HepG2 (cell line): ENCODE results near the gene CLDN9. TPM values are rescaled to one million over a fixed set of nuclear protein-coding genes. Genes with fewer than 3 reads are reported as not detected.

ENCODE experiments used
- ATAC-seq: fragments of 200-7000 bp; cut with Tn5 transposase; 3 replicates; pipeline ENCODE4 v1.9.1; 2020; ENCODE audit warnings: mild to moderate bottlenecking, moderate library complexity
- BruUV-seq: library from RNA; stranded (reverse); fragments of 400-500 nt; replicated peaks from 2 replicates; lab custom pipeline; 2021; lab: Mats Ljungman, UMichigan
- CTCF ChIA-PET: fragments of 300-600 bp; formaldehyde crosslinking; extraction: SDS; loops from one replicate; lab custom pipeline; 2021; ENCODE audit warnings: low total read pairs, inconsistent platforms, low intra/inter-chr PET ratio; lab: Yijun Ruan, JAX
- POLR2A ChIA-PET: fragments of 350-600 bp; sonication (Branson Sonifier 250); formaldehyde crosslinking; loops from one replicate; lab custom pipeline; 2020; ENCODE audit warnings: antibody characterized with exemption, inconsistent platforms; lab: Yijun Ruan, JAX
- DNase-seq: peaks from one replicate; pipeline ENCODE4 v3.0.0-alpha.2; 2015; ENCODE audit warnings: low spot score
- FAIRE-seq: peaks from 3 replicates; lab custom pipeline; 2011; peaks lifted over from hg19 to GRCh38; lab: Jason Lieb, UNC
- H2AFZ ChIP-seq: one replicate; pipeline ENCODE4 v1.6.1; 2011; ENCODE audit warnings: low read length, inconsistent platforms
- H3K27ac ChIP-seq: fragments of 300-600 bp; 3 replicates; pipeline ENCODE4 v1.8.0; 2011; ENCODE audit warnings: mixed run types, mild to moderate bottlenecking, mixed read lengths, low read length, inconsistent platforms; ENCODE audit not compliant: insufficient read depth; ENCODE audit errors: extremely low read length
- H3K27me3 ChIP-seq, 2 experiments: fragments of 200-600 bp in 1 of 2; 2 replicates in 1 of 2; 3 replicates in 1 of 2; pipeline versions ENCODE4 v1.6.0 to v1.8.0; 2011; ENCODE audit warnings: low read length in 2 of 2, mild to moderate bottlenecking in 2 of 2, moderate library complexity in 2 of 2, inconsistent platforms in 1 of 2; ENCODE audit not compliant: insufficient read depth in 2 of 2, control insufficient read depth in 1 of 2
- H3K36me3 ChIP-seq, 2 experiments: fragments of 200-600 bp in 1 of 2; replicated peaks in 1 of 2; 2 replicates in 1 of 2; 3 replicates in 1 of 2; pipeline versions ENCODE4 v1.5.1 to v1.8.0; 2011; ENCODE audit warnings: low read length in 2 of 2, inconsistent platforms in 1 of 2; ENCODE audit not compliant: insufficient read depth in 2 of 2, control insufficient read depth in 1 of 2
- H3K4me1 ChIP-seq: 2 replicates; pipeline ENCODE4 v1.5.1; 2012; ENCODE audit warnings: low read length, inconsistent platforms; ENCODE audit not compliant: insufficient read depth
- H3K4me2 ChIP-seq: 2 replicates; pipeline ENCODE4 v1.6.0; 2011; ENCODE audit warnings: low read depth, low read length, inconsistent platforms
- H3K4me3 ChIP-seq, 3 experiments: fragments of 200-600 bp in 1 of 3; sonication (generic), shearing (Covaris generic) in 1 of 3; replicated peaks in 1 of 3; 2 replicates each; pipeline ENCODE4 v1.5.1; 2011 to 2016; ENCODE audit warnings: low read length in 3 of 3, inconsistent platforms in 2 of 3, low read depth in 2 of 3, mild to moderate bottlenecking in 2 of 3, control low read depth in 1 of 3, mixed read lengths in 1 of 3; ENCODE audit not compliant: insufficient read depth in 1 of 3
- H3K79me2 ChIP-seq: one replicate; pipeline ENCODE4 v1.6.1; 2011; ENCODE audit warnings: low read length, inconsistent platforms; ENCODE audit not compliant: insufficient read depth
- H3K9ac ChIP-seq: 2 replicates; pipeline ENCODE4 v1.6.0; 2011; ENCODE audit warnings: mild to moderate bottlenecking, low read depth, low read length, inconsistent platforms; ENCODE audit not compliant: insufficient read depth
- H3K9me3 ChIP-seq: 2 replicates; pipeline ENCODE4 v1.5.1; 2012; ENCODE audit warnings: mild to moderate bottlenecking, low read length
- H4K20me1 ChIP-seq: 2 replicates; pipeline ENCODE4 v1.6.0; 2011; ENCODE audit warnings: inconsistent platforms, mild to moderate bottlenecking, low read length, moderate library complexity; ENCODE audit not compliant: insufficient read depth
- SNAI1 ChIP-seq: sonication (generic); formaldehyde crosslinking; IDR thresholded peaks from 2 replicates; pipeline ENCODE4 v1.5.0; 2020; ENCODE audit warnings: mild to moderate bottlenecking, missing genetic modification reagents, borderline replicate concordance
- STAG1 ChIP-seq: sonication (generic); formaldehyde crosslinking; IDR thresholded peaks from 2 replicates; pipeline ENCODE4 v1.4.0; 2020; ENCODE audit warnings: missing genetic modification reagents
- ZNF768 ChIP-seq: sonication (generic); formaldehyde crosslinking; IDR thresholded peaks from 2 replicates; pipeline ENCODE4 v1.4.0; 2020; ENCODE audit warnings: missing genetic modification reagents
- WGBS: methylation state at CpG from one replicate; pipeline ENCODE4 v1.1.6; 2017; ENCODE audit warnings: low lambda C conversion rate; 5-methylcytosine and 5-hydroxymethylcytosine counted together
- in situ Hi-C: cut with HindIII; loops from 2 replicates; pipeline ENCODE4 v1.10.0; 2017; ENCODE audit warnings: low pct_unique_long_range_greater_than_20kb; ENCODE audit not compliant: extremely low pct_ligation_motif_present
- intact Hi-C: fragments of 100-400 bp; cut with micrococcal nuclease; formaldehyde crosslinking; loops from one replicate; pipeline ENCODE4 v1.10.0; 2022; ENCODE audit not compliant: unreplicated experiment
- polyA plus RNA-seq, 8 experiments: library from polyadenylated mRNA; depleted of rRNA in 3 of 8; stranded (reverse) in 7 of 8; unstranded in 1 of 8; fragments of >200 nt; fragmentation: Illumina TruSeq in 4 of 8; extraction: Trizol in 4 of 8; gene quantifications; 2 replicates each; pipeline versions ENCODE4 v1.2.1 to v1.2.3, GENCODE V29; 2011 to 2016; ENCODE audit warnings: low read depth in 4 of 8, missing spikeins in 1 of 8, mixed read lengths in 1 of 8; ENCODE audit not compliant: insufficient read depth in 1 of 8
- total RNA-seq, 5 experiments: library from RNA; depleted of rRNA; stranded (reverse); fragments of >200 nt; fragmentation: Illumina TruSeq; extraction: Trizol; gene quantifications; 2 replicates each; pipeline ENCODE4 v1.2.3, GENCODE V29; 2016; ENCODE audit warnings: low read depth in 1 of 5
- TF ChIP-seq, protein P1 (sequence below): sonication (generic); formaldehyde crosslinking; IDR thresholded peaks from 2 replicates; pipeline ENCODE4 v1.5.0; 2020; ENCODE audit warnings: mild to moderate bottlenecking, missing genetic modification reagents, moderate library complexity
- TF ChIP-seq, protein P2 (sequence below): sonication (generic); formaldehyde crosslinking; IDR thresholded peaks from 2 replicates; pipeline ENCODE4 v1.4.0; 2020; ENCODE audit warnings: missing genetic modification reagents, borderline replicate concordance
- TF ChIP-seq, protein P3 (sequence below), 2 experiments: sonication (generic) in 1 of 2; formaldehyde crosslinking in 1 of 2; IDR thresholded peaks; 2 replicates each; pipeline versions ENCODE4 v1.5.1 to v1.6.1; 2011 to 2020; ENCODE audit warnings: borderline replicate concordance in 1 of 2, low read depth in 1 of 2, low read length in 1 of 2, mild to moderate bottlenecking in 1 of 2, missing genetic modification reagents in 1 of 2, moderate library complexity in 1 of 2

The CLDN9 gene
- total and polyA plus RNA-seq, 2 of the 13 experiments (the other 11 are each of a cell fraction or from before 2014, with no cell fraction given): 0.15 to 0.26 TPM

DNA sequence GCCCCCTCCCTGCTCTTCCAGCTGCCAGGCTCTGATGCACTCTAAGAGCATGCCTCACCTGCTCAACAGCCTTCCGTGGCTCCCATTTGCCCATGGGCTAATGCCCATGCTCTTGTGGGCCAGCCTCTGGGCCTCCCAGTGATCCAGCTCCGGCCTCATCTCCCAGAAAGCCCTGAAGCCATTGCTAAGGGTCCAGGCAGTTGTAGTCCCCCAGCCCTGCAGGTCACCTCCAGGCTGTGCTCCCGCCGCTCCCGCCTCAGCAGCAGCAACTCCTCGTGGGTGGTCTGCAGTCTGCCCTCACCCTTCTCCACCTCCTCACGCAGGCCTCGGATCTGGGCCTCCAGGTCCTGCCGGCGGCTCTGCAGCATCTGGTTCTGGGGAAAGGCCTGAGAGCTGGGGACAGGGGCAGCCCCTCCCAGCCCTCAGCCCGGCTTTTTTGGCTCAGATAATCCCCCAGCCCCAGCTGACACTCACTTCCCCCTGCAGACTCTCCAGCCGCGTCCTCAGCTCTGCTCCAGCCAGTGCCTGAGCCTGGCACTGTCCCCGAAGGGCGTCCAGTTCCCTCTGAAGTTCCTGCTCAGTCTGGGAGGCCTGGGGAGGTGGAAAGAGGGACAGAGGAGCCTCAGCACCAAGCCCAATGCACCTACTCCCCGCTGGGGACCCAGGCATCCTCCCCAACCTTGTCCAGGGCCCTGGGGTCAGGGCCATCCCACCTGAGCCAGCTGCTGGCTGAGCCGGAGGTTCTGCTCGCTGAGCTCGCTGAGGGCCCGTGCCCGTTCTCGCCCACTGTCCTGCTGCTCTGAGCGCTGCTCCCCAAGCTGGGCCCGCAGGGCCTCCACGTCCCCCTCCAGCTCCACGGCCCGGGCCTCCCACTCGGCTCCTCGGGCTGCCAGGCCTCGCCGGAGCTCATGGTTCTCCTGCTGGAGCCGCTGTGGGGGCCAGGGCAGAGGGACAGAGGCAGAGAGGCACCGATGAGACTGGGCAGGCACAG, 17.8 kb downstream of the CLDN9 start:
- POLR2A ChIA-PET: interaction anchor here (0.9 to 18.8 kb wide), 4 partner anchors 9 to 57 kb away, joined by 3 to 750 read pairs (median 21); partner anchors contain the start of genes CLDN9, HCFC1R1, THOC6 and TNFRSF12A
- H3K27ac ChIP-seq: no peak overlapping the region
- H3K9me3 ChIP-seq: no peaks in the 10 kb centered on the region
- ATAC-seq (peak; percentile 6), FAIRE-seq (no peak), DNase-seq (no peak)
- 33% methylated on average over 18 of the region's 33 CpGs for WGBS
- BruUV-seq: no TSS peak
- peaks cover 2% of the 10 kb centered on the region; the same call in 1 of the 2 replicates for H4K20me1 ChIP-seq
- no peaks in the 10 kb centered on the region for H3K79me2 ChIP-seq
- no peak overlapping the region for H2AFZ ChIP-seq
- H3K4me1 ChIP-seq: peaks cover 25% of the 10 kb centered on the region
- H3K9ac ChIP-seq: no peak overlapping the region
- H3K27me3 ChIP-seq: peaks cover 12 to 64% of the 10 kb centered on the region in 2 experiments
- H3K36me3 ChIP-seq: peaks cover 14% of the 10 kb centered on the region in 2 experiments; a peak in 4 of 5 replicates
- H3K4me2 ChIP-seq: no peak overlapping the region
- intact Hi-C loops (no loop called here), in situ Hi-C loops (no loop called here)
- CTCF ChIA-PET: interaction anchor here (1.4 kb wide), 1 partner anchor 29 kb away, joined by 5 read pairs; no protein-coding TSS in a partner anchor
- no peak overlapping the region; a peak in 1 of 6 replicates for H3K4me3 ChIP-seq
- TF ChIP-seq SNAI1 (CRISPR knock-in tag) (no peak), ZNF768 (no peak), STAG1 (CRISPR knock-in tag) (no peak)
- TF ChIP-seq, protein P1, sequence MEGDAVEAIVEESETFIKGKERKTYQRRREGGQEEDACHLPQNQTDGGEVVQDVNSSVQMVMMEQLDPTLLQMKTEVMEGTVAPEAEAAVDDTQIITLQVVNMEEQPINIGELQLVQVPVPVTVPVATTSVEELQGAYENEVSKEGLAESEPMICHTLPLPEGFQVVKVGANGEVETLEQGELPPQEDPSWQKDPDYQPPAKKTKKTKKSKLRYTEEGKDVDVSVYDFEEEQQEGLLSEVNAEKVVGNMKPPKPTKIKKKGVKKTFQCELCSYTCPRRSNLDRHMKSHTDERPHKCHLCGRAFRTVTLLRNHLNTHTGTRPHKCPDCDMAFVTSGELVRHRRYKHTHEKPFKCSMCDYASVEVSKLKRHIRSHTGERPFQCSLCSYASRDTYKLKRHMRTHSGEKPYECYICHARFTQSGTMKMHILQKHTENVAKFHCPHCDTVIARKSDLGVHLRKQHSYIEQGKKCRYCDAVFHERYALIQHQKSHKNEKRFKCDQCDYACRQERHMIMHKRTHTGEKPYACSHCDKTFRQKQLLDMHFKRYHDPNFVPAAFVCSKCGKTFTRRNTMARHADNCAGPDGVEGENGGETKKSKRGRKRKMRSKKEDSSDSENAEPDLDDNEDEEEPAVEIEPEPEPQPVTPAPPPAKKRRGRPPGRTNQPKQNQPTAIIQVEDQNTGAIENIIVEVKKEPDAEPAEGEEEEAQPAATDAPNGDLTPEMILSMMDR (CRISPR knock-in tag): 0 out of 2 replicates have a peak, but pooled peaks have one; percentile 1
- TF ChIP-seq, protein P2, sequence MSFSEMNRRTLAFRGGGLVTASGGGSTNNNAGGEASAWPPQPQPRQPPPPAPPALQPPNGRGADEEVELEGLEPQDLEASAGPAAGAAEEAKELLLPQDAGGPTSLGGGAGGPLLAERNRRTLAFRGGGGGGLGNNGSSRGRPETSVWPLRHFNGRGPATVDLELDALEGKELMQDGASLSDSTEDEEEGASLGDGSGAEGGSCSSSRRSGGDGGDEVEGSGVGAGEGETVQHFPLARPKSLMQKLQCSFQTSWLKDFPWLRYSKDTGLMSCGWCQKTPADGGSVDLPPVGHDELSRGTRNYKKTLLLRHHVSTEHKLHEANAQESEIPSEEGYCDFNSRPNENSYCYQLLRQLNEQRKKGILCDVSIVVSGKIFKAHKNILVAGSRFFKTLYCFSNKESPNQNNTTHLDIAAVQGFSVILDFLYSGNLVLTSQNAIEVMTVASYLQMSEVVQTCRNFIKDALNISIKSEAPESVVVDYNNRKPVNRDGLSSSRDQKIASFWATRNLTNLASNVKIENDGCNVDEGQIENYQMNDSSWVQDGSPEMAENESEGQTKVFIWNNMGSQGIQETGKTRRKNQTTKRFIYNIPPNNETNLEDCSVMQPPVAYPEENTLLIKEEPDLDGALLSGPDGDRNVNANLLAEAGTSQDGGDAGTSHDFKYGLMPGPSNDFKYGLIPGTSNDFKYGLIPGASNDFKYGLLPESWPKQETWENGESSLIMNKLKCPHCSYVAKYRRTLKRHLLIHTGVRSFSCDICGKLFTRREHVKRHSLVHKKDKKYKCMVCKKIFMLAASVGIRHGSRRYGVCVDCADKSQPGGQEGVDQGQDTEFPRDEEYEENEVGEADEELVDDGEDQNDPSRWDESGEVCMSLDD (CRISPR knock-in tag): no peak
- TF ChIP-seq, protein P3, sequence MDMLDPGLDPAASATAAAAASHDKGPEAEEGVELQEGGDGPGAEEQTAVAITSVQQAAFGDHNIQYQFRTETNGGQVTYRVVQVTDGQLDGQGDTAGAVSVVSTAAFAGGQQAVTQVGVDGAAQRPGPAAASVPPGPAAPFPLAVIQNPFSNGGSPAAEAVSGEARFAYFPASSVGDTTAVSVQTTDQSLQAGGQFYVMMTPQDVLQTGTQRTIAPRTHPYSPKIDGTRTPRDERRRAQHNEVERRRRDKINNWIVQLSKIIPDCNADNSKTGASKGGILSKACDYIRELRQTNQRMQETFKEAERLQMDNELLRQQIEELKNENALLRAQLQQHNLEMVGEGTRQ (IDR thresholded peaks at IDR 0.05; ENCODE audit: low read depth, low read length): no peak
- TF ChIP-seq, protein P3 (CRISPR knock-in tag; IDR thresholded peaks at IDR 0.05; ENCODE audit: borderline replicate concordance): no peak
